Stimulated activated CD4-positive, alpha-beta T cell treated with anti-CD3 and anti-CD28 coated beads, Interleukin-4, amount 100 ng/mL, for 24 hours (primary cell): ENCODE data around the gene DUSP7.

Experiments used
- DNase-seq: peaks from one replicate; pipeline ENCODE4 v3.0.0-alpha.2; 2020

Gene DUSP7

GRCh38 chr3:52067046-52067445 lies 10.7 kb upstream of the DUSP7 start:
- DNase-seq = no peak

- no peak for DNase-seq
These were observed 8.9 kb upstream of the DUSP7 start for GRCh38 chr3:52065264-52065756.

GRCh38 chr3:52064561-52064960 lies 8.2 kb upstream of the DUSP7 start:
- DNase-seq = no peak

- no peak for DNase-seq
These were observed 6.8 kb upstream of the DUSP7 start for GRCh38 chr3:52063026-52063723.

- DNase-seq = no peak
These were observed 6.1 kb upstream of the DUSP7 start for GRCh38 chr3:52062505-52062904.

DNA sequence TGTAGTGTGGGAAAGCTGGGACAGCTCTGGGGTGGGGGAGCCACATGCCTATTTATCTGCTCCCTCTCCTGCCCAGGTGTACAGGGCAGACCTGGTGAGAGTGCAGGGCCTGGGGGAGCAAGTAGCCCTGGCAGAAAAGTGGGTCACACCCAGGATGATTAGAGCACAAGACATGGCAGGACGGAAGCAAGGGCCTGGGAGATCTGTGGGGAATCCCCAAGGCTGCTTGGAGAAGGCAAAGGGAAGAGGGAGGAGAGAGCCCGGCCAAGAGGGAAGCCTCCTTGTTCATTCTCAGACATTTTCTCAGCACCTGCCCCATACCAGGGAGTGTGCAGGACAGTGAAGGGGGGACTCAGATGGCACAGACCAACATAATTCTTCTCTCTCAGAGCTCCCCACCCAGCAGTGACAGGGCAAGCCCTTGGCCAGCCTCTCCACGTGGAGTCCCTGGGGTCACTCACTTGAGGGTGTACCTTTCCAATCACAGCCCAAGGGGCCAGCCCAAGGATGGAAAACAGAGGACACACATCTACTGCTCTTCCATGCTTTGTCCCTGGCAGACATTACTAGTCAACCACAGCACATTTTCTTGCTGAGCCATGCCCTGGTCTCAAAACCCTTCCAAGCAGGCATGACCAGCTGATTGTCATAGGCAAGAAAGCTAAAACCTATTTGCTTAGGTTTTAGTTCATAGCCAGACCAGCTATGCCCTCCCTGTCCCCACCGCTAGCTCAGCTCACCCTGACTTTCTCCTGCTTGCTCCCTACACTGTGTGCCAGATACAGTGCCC lies 4.9 kb upstream of the DUSP7 start:
- DNase-seq = no peak

- DNase-seq = no peak
These were observed 3.4 kb upstream of the DUSP7 start for GRCh38 chr3:52059781-52060180.

DNA sequence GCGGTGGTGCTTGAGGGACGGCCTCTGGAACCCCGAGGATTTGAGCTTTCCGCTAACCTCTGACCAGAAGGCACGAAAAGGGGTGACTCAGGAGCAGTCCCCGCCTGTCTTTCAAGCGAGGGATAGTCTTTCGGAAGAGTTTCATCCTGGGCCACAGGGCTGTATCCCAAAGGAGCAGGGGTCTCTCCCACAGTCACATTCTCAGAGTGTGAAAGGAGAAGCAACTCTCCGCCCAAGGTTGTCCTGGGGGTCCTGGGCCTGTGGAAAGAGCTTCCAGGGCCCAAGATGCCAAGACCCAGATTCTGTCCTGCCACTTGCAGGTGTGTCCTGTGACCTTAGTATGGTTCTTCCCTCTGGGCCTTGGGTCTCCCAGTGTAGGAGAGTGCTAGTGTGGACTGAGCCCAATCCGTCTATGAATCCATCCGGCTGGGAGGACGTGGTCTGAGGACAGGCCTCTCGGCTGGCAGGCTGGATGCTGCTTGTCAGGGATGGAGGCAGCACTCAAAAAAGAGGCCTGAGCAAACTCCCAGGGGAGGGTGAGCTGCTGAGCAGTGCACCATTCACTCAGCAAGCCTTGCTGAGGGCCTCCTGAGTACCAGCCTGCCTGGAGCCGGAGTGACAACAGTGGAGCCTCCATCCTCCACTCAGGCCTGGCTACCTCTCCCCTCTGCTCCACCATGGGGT lies 1.6 kb upstream of the DUSP7 start:
- no peak for DNase-seq

DNA sequence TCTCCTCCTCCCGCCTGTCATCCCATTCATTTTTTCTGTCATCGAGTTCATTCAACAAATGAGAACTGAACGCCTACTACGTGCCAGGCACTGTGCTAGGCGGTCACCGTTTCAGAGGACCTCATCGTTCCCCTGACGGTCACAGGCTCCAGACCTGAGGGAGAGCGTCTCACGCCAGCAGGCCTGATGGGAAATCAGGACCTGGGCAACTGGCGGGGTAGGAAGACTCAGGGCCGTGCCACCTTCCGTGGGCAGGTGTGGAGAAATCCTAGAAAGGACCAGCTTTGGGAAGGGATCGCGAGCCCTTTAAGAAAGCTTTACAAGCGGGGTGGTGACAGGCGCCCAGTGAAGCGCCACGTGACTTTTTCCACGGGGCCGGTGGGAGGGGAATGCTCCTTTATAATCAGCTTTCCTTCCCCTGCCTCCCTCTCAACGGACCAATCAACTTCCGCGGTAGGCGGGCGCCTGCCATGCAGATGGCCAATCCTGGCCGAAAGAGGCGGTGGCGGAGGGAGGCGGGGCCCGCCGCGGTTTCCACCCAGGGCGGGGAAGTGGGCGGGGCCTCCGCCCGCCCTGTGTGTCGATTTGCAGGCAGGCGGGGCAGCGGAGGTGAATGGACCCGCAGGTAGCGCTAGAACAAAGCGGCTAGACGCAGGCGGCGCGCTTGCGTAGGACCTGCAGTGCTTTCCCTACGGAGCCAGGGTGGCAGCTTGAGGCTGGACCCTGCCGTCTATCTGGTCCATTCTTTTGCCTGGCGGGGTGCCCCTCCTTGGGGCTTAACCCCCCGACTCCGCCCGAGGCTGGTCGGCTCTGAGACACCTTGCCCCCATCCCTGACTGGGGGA lies 819 bp upstream of the DUSP7 start:
- peak; percentile 100 for DNase-seq

GRCh38 chr3:52055537-52056351 lies 627 bp downstream of the DUSP7 start:
- DNase-seq = peak; percentile 43

- peak; percentile 21 for DNase-seq
These were observed 1.5 kb downstream of the DUSP7 start for GRCh38 chr3:52054661-52055511.

DNA sequence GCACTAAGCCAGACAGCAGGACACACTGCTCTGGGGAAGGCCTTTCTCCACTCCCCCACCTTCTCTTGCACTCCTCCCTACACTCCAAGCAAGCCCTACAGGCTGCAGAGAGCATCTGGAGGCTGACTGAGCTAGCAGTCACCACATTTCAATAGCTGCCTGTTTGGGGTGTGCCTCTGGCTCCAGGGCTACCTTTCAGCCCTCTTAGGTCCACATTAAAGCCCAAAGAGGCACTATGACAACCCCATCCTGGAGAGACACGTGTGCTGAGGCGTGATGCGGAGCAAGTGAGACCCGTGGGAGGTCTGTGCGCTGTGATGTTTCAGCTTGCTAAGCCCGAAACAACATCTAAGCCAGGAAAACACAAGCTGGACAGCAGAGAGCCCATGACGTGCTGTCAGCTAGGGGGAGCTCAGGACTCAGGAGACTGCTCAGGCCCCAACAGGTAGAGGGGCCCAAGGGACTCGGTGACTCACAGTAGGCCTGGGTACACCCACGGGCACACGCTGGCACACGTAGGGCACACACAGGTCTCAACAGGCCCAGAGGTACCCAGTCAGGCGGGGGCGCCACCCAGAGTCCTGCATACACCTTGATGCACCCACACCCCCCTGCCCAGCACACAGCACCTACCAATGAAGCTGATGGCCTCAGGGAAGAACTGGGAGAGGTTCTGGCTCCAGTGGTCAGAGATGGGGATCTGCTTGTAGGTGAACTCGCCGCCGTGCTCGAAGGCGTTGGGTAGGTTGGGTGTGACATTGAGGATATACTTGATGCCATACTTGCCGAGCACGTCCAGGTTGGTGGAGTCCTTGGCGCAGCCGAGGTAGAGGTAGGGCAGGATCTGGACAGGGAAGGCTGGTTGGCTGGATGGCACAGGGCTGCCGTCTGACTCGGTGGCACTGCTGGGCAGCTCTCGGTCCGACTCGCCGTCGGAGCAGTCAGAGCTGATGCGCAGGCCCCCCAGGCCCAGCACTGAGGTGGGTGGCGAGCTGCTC lies 2.8 kb downstream of the DUSP7 start:
- peak; percentile 49 for DNase-seq

DNA sequence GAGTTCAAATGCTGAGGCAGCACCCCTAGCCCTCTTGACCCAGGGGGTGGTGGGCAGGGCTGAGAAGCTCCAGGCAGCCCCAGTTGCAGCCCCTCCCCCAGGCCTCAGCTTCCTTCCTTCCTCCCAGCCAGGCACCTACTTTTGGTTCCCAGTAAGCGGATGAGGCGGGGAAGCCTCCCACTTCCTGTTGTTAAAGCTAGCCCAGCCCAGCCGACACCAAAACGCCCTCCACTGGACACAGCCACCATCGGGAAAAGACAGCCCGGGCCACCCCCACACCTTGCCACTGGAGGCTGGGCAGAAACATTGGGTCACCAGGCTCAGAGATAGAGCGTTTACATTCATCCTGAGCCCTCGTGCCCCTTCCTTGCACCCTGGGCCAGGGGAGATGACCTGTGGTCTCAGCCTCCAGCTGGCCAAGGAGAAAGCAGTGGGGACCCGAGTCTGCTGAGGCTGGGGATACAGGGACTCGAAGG lies 3.5 kb downstream of the DUSP7 start:
- peak; percentile 49 for DNase-seq

GRCh38 chr3:52051444-52051843 lies 4.9 kb downstream of the DUSP7 start:
- no peak for DNase-seq

DNA sequence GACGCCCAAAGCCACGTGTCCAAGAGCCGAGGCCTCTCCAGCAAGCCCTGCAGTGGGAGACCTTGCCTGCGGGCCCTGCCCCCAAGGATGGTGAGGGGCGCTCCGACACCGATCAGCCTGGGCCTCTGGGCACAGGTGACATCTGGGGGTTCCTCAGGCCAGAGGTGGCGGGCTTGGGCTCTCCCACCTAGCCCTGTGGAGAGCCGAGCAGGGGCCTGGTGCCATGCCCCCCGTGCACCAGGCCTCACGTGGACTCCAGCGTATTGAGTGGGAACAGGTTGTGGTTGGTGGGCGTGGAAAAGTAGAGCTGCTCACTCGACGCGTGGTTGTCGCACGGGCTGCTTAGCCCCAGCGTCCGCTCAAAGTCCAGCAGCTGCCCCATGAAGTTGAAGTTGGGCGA lies 5.8 kb downstream of the DUSP7 start:
- DNase-seq = no peak

GRCh38 chr3:52049503-52049902 lies 6.9 kb downstream of the DUSP7 start:
- no peak for DNase-seq

DNA sequence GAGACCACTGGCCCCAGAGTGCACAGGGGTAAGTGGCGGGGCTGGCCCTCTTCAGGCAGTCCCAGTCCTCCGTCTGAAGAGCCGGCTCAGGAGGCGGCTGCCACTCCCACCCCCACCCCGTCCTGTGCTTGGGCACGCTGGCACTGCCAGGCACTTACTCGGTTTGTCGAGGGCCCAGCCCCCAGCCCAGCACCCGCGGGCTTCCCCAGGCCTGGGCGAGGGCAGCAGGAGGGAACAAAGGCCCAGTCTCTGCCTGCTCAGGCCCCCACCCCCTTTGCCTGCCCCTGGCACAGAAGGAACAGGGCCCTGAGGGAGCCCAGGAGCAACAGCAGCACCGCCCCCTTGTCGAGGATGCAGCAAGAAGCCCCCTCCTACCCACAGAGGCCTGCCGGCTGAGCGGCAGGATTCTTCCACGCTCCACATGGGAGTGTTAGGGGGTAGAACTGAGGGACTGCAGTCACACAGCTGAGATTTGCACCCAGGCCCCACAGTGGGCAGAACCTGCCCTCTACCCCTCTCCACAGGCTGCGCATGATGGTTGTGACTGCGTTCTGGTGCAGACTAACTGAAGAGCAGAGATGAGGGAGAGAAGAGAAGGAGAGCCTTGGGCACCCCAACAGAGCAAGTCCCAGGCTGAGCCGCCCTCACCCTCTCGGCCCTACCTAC lies 8.9 kb downstream of the DUSP7 start:
- no peak for DNase-seq

- DNase-seq = no peak
These were observed 9.5 kb downstream of the DUSP7 start for GRCh38 chr3:52046902-52047239.
